COLO829 (cell line): ENCODE measurements around the gene EPHB3.

Experiments used
- DNase-seq: peaks from one replicate; pipeline ENCODE4 v3.0.0; 2012; ENCODE audit warnings: low spot score

EPHB3 gene

GRCh38 chr3:184581331-184581855, 19.8 kb downstream of the EPHB3 start:
- DNase-seq = no peak

GRCh38 chr3:184582646-184583577, 21.3 kb downstream of the EPHB3 start:
- no peak for DNase-seq

- DNase-seq = no peak
Observed at GRCh38 chr3:184583578-184584451, 22.2 kb downstream of the EPHB3 start.

GRCh38 chr3:184584464-184584891, 22.9 kb downstream of the EPHB3 start:
- DNase-seq = no peak

DNA sequence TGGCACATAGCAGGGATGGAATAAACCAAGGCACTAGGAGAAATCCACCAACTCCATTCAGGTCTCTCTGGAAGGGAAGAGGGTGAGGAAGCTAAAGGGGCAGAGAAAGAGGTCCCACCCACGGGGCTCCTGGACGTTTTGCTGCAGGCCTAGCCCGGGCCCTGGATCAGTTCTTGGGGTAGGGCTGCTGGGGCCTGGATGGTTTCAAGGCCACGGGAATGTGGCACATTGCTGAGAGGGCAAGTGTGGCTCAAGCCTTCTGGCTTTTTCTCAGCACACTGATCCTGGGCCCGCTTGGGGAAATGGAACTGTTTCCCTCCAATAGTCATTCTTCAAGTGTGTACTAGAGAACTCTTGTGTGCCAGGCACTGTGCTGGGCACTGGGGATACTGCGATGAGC, 24.0 kb downstream of the EPHB3 start:
- DNase-seq = no peak

- DNase-seq = no peak
Observed at GRCh38 chr3:184586851-184587250, 25.3 kb downstream of the EPHB3 start.

DNA sequence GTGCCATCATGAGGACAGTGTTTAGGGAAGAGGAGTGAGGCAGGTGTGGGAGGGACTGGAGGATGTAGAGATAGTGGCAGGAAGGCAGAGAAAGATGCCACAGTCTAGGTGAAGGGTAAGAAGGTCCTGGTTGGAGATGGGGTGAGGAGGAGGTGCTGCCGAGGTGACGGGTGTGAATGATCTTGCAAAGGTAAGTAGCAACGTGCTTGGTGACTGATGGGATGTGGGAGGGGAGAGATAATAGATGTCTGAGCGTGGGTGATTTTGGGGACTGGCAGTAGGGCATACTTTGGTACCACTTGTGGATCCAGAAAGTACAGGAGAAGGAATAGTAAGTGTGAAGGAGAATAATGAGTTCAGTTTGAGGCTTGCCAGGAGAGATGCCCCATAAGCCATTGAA, 27.2 kb downstream of the EPHB3 start:
- no peak for DNase-seq

DNA sequence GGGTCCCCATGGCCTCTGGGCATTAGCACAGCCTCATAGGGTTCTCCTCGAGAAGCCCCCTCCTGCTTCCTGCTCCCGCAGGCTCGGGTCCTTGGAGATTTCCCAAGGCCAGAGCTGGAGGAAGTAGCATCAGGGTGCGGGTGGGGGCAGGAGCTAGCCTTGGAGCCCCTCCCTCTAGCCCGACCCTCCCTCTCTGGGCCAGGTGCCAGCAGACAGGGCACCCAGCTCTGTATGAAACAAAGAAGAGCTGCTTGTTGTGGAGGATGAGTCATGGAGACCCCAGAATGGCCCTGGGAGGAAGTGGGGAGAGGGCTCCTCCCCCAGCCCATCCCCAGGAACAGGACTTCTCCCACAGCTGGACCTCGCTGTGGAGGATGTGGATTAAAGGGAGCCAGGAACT, 29.2 kb downstream of the EPHB3 start:
- no peak for DNase-seq

GRCh38 chr3:184591789-184592188, 30.2 kb downstream of the EPHB3 start:
- no peak for DNase-seq

- no peak for DNase-seq
Observed at GRCh38 chr3:184592371-184593219, 31.0 kb downstream of the EPHB3 start.

GRCh38 chr3:184593220-184593927, 31.8 kb downstream of the EPHB3 start:
- no peak for DNase-seq

GRCh38 chr3:184593928-184594303, 32.3 kb downstream of the EPHB3 start:
- DNase-seq = no peak

DNA sequence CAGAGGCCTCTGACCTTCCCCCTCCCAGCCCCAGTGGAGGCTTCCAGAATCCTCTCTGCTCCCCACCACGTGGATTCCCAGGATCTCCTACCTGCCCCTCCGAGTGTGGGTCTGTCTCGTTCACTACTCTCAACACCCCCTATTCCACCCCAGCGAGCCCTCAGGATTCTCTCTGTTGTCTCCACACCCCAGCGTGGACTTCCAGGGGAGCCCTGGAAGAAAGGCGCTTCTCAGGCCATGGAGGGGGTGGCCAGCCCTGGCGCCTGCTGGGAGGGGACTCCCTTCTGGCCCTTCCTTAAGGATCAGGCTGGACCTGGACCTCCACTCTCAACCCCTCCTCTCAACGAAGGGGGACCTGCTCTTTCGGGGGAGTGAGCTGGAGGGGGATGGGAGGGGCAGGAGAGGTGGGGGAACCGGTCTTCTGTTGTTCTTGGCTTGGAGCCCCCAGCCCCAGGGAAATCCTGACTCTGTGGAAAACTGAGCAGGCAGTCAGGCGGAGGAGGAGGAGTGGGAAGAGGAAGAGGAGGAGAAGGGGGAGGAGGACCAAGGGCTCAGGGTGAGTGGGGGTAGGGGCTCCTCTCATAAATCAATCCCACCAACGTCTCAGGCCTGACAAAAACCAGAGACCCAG, 32.9 kb downstream of the EPHB3 start:
- no peak for DNase-seq

DNA sequence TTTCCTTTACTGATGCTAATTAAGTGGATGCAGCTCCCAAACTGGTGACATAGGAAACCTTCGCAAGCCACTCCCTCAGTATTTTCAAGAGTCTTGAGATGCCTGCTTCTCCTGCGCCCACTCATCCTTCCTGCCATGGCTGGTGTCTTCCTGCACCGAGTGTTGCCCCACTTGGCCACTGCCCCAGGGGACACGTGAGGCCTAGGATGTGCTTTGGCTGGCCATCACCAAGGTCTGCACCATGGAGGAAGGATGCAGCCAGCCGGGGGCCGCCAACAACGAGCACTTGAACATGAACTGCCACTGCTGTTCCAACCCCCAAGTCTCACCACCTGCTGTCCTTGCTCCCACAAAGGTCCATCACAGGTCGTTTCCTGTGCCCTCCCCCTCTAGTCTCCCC, 34.1 kb downstream of the EPHB3 start:
- DNase-seq = no peak

DNA sequence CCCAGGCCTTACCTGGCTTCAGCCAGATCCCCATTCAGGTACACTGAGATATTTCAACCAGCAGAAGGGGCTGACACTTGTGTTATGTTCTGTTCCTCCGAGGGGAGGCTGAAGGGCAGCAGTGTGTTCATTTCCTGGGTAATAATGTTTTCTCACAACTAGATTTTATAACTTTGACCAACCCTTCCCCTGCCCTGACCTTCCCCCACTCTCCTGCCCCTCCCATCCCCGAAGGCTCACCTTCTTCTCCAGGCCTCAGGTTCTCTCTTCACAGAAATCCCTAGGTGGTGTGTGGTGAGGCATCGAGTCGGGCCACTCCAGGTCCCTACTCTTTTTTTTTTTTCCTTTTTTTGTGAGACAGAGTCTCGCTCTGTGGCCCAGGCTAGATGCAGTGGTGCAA, 34.6 kb downstream of the EPHB3 start:
- no peak for DNase-seq

DNA sequence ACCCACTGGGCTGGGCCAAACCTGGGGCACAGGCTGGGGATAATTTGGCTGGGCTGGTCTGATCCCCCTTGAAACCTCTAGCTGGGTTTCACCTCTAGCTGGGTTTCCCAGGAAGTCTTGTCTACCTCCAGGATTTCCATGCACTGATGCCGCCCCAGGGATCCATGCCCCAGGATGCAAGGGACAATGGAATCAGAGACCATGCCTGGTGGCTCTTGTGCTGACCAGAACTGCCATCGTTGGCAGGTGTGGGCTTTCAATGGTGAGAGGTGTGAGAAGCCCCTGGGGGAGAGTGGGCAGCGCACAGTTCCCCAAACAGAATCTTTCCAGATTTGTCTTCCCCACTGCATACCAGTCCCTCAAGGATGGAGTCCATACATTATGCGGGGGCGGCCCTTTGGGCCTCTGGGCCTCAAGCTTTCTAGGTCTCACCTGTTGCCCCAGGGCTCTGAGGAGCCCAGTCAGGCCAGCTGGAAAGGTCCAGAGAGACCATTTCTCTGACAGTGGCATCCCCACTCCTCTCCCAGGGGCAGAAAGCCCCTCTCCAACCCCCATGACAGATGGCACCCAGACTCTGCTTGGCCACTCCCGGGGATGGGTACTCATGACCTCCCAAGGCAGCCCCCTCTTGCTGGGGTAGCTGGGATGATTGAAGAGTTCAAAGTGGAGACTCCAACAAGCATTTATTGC, 35.4 kb downstream of the EPHB3 start:
- DNase-seq = no peak

DNA sequence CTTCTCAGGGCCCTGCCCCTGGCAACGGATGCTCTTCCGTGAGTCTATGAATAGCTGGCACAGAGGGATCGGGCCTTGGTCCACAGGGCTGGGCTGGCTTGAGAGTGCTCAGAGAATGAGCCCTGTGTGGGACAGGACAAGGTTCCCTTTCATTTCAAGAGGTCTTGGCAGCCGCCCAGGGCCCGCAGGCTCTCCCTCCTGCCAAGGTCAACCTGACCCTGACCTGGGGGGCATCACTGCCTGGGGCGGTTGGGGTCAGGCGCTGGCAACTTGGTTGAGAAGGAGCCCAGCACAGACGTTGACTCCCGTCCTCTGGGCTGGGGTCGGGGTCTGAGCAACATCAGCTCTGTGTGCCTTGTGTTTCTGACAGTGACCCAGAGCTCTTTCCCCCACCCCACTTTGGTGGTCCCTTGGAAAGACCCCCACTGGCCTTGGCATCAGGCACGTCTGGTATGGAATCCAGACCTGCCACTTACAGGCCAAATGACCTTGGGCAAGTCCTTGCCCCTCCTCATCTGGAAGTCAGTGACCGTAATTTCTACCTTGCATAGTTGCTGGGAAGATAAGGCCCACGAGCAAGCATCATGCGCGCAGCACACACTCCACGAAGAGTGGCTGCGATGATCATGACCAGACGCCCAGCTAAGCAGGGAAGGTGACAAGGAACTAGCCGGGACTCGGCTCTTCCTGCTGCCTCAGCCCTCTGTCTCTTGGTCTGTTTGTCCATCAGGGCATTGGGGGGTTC, 36.4 kb downstream of the EPHB3 start:
- peak; percentile 98 for DNase-seq

GRCh38 chr3:184598574-184598927, 37.0 kb downstream of the EPHB3 start:
- no peak for DNase-seq

DNA sequence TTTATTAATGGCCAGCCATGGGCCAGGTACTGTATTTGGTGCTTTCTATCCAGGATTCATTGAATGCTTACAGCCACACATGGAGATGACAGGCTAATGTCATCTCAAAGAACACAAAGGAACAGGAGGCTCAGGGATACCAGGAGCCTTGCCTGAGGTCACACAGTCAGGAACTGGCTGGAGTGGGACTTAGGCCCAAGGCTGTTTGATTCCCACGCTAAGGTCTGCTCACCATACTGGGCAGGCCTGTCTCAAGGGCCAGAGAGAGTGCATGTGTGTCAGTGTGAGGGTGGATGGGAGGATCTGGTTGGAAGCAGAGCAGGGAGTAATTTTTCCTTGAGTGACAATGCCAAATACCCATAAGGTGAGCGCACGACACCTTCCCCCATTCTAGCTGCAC, 37.6 kb downstream of the EPHB3 start:
- DNase-seq = no peak
